Activated naive CD4-positive, alpha-beta T cell treated with anti-CD3 and anti-CD28 coated beads, Interleukin-2, amount 10 ng/mL, durations not matched to agents 7 days and 5 days (primary cell): ENCODE data around the gene CCDC40.

Experiments used
- CTCF ChIA-PET: fragments of 350-600 bp; sonication (Branson Sonifier 250); formaldehyde crosslinking; loops from one replicate; lab custom pipeline; 2021; ENCODE audit warnings: antibody characterized with exemption; lab: Charles Lee
- DNase-seq: peaks from one replicate; pipeline ENCODE4 v3.0.0-alpha.2; 2020
- H3K27ac Mint-ChIP-seq: one replicate; pipeline ENCODE4 v1.8.0; 2021; ENCODE audit warnings: mild to moderate bottlenecking, moderate library complexity, mixed read lengths
- H3K27me3 Mint-ChIP-seq: one replicate; pipeline ENCODE4 v1.8.0; 2021; ENCODE audit warnings: mild to moderate bottlenecking, mixed read lengths
- H3K36me3 Mint-ChIP-seq: one replicate; pipeline ENCODE4 v1.8.0; 2021; ENCODE audit warnings: mixed read lengths
- H3K4me1 Mint-ChIP-seq: one replicate; pipeline ENCODE4 v1.8.0; 2021; ENCODE audit warnings: mixed read lengths
- H3K4me3 Mint-ChIP-seq: one replicate; pipeline ENCODE4 v1.8.0; 2021; ENCODE audit warnings: mild to moderate bottlenecking, moderate library complexity, mixed read lengths
- H3K9me3 Mint-ChIP-seq: one replicate; pipeline ENCODE4 v1.8.0; 2021; ENCODE audit warnings: mixed read lengths

CCDC40 gene

GRCh38 chr17:80116921-80117380, 80.5 kb downstream of the CCDC40 start:
- Mint-ChIP-seq H3K27me3 (peaks cover 10% of the 10 kb centered on the region), H3K27ac (no peak overlapping the region), H3K36me3 (no peaks in the 10 kb centered on the region), H3K4me3 (no peak overlapping the region), H3K9me3 (no peaks in the 10 kb centered on the region), H3K4me1 (peaks cover 2% of the 10 kb centered on the region)
- DNase-seq, result no peak
- CTCF ChIA-PET, result no interaction called here

- Mint-ChIP-seq H3K36me3 (no peaks in the 10 kb centered on the region), H3K27ac (no peak overlapping the region), H3K4me3 (no peak overlapping the region), H3K9me3 (no peaks in the 10 kb centered on the region), H3K4me1 (peaks cover 2% of the 10 kb centered on the region), H3K27me3 (peaks cover 12% of the 10 kb centered on the region)
- CTCF ChIA-PET, result no interaction called here
- no peak for DNase-seq
These were observed 81.3 kb downstream of the CCDC40 start for GRCh38 chr17:80117491-80118401.

GRCh38 chr17:80118601-80119270, 82.3 kb downstream of the CCDC40 start:
- CTCF ChIA-PET, result no interaction called here
- H3K4me3 Mint-ChIP-seq, result no peak overlapping the region
- peaks cover 2% of the 10 kb centered on the region for H3K4me1 Mint-ChIP-seq
- H3K36me3 Mint-ChIP-seq, result no peaks in the 10 kb centered on the region
- H3K9me3 Mint-ChIP-seq, result no peaks in the 10 kb centered on the region
- H3K27me3 Mint-ChIP-seq, result peaks cover 12% of the 10 kb centered on the region
- H3K27ac Mint-ChIP-seq, result no peak overlapping the region
- no peak for DNase-seq

- H3K4me1 Mint-ChIP-seq, result peaks cover 2% of the 10 kb centered on the region
- no peak for DNase-seq
- H3K9me3 Mint-ChIP-seq, result no peaks in the 10 kb centered on the region
- CTCF ChIA-PET, result no interaction called here
- no peak overlapping the region for H3K27ac Mint-ChIP-seq
- H3K27me3 Mint-ChIP-seq, result peaks cover 16% of the 10 kb centered on the region
- no peaks in the 10 kb centered on the region for H3K36me3 Mint-ChIP-seq
- no peak overlapping the region for H3K4me3 Mint-ChIP-seq
These were observed 82.9 kb downstream of the CCDC40 start for GRCh38 chr17:80119271-80119791.

- CTCF ChIA-PET, result no interaction called here
- peaks cover 2% of the 10 kb centered on the region for H3K4me1 Mint-ChIP-seq
- no peak overlapping the region for H3K27ac Mint-ChIP-seq
- no peak for DNase-seq
- no peaks in the 10 kb centered on the region for H3K36me3 Mint-ChIP-seq
- no peak overlapping the region for H3K4me3 Mint-ChIP-seq
- peaks cover 21% of the 10 kb centered on the region for H3K27me3 Mint-ChIP-seq
- H3K9me3 Mint-ChIP-seq, result no peaks in the 10 kb centered on the region
These were observed 83.4 kb downstream of the CCDC40 start for GRCh38 chr17:80119839-80120238.

GRCh38 chr17:80122026-80122575, 85.7 kb downstream of the CCDC40 start:
- no peak for DNase-seq
- Mint-ChIP-seq H3K4me3 (no peak overlapping the region), H3K4me1 (no peaks in the 10 kb centered on the region), H3K27ac (no peak overlapping the region), H3K36me3 (no peaks in the 10 kb centered on the region), H3K9me3 (no peaks in the 10 kb centered on the region), H3K27me3 (peaks cover 24% of the 10 kb centered on the region)
- CTCF ChIA-PET, result no interaction called here

GRCh38 chr17:80122926-80123505, 86.6 kb downstream of the CCDC40 start:
- Mint-ChIP-seq H3K9me3 (no peaks in the 10 kb centered on the region), H3K4me3 (no peak overlapping the region), H3K4me1 (no peaks in the 10 kb centered on the region), H3K36me3 (no peaks in the 10 kb centered on the region), H3K27me3 (peaks cover 21% of the 10 kb centered on the region), H3K27ac (no peak overlapping the region)
- CTCF ChIA-PET, result no interaction called here
- DNase-seq, result no peak

GRCh38 chr17:80123791-80124190, 87.3 kb downstream of the CCDC40 start:
- H3K36me3 Mint-ChIP-seq, result no peaks in the 10 kb centered on the region
- H3K27me3 Mint-ChIP-seq, result peaks cover 21% of the 10 kb centered on the region
- H3K4me3 Mint-ChIP-seq, result no peak overlapping the region
- no peak for DNase-seq
- CTCF ChIA-PET, result interaction anchor here (1.4 kb wide), 1 partner anchor 22 kb away, joined by 3 read pairs; the partner anchor contains the start of gene GAA
- H3K4me1 Mint-ChIP-seq, result no peaks in the 10 kb centered on the region
- no peaks in the 10 kb centered on the region for H3K9me3 Mint-ChIP-seq
- no peak overlapping the region for H3K27ac Mint-ChIP-seq

GRCh38 chr17:80124351-80124981, 88.0 kb downstream of the CCDC40 start:
- no peak overlapping the region for H3K4me3 Mint-ChIP-seq
- H3K36me3 Mint-ChIP-seq, result no peaks in the 10 kb centered on the region
- CTCF ChIA-PET, result interaction anchor here (0.6 to 1.4 kb wide), 3 partner anchors 9 to 41 kb away, joined by 3 to 6 read pairs (median 3); partner anchors contain the start of gene GAA
- H3K9me3 Mint-ChIP-seq, result no peaks in the 10 kb centered on the region
- H3K27me3 Mint-ChIP-seq, result peaks cover 22% of the 10 kb centered on the region
- no peak for DNase-seq
- no peak overlapping the region for H3K27ac Mint-ChIP-seq
- no peaks in the 10 kb centered on the region for H3K4me1 Mint-ChIP-seq

GRCh38 chr17:80125656-80126448, 89.4 kb downstream of the CCDC40 start:
- no peaks in the 10 kb centered on the region for H3K4me1 Mint-ChIP-seq
- H3K27ac Mint-ChIP-seq, result no peak overlapping the region
- CTCF ChIA-PET, result no interaction called here
- peaks cover 25% of the 10 kb centered on the region for H3K27me3 Mint-ChIP-seq
- H3K4me3 Mint-ChIP-seq, result no peak overlapping the region
- H3K9me3 Mint-ChIP-seq, result no peaks in the 10 kb centered on the region
- no peak for DNase-seq
- no peaks in the 10 kb centered on the region for H3K36me3 Mint-ChIP-seq

- H3K9me3 Mint-ChIP-seq, result no peaks in the 10 kb centered on the region
- no peak overlapping the region for H3K4me3 Mint-ChIP-seq
- H3K27ac Mint-ChIP-seq, result no peak overlapping the region
- H3K4me1 Mint-ChIP-seq, result no peaks in the 10 kb centered on the region
- no peaks in the 10 kb centered on the region for H3K36me3 Mint-ChIP-seq
- peaks cover 25% of the 10 kb centered on the region for H3K27me3 Mint-ChIP-seq
- no peak for DNase-seq
- CTCF ChIA-PET, result no interaction called here
These were observed 89.9 kb downstream of the CCDC40 start for GRCh38 chr17:80126449-80126715.

GRCh38 chr17:80129006-80129565, 92.6 kb downstream of the CCDC40 start:
- CTCF ChIA-PET, result no interaction called here
- H3K27ac Mint-ChIP-seq, result no peak overlapping the region
- H3K4me1 Mint-ChIP-seq, result no peaks in the 10 kb centered on the region
- no peak overlapping the region for H3K4me3 Mint-ChIP-seq
- peaks cover 14% of the 10 kb centered on the region for H3K36me3 Mint-ChIP-seq
- no peak for DNase-seq
- no peaks in the 10 kb centered on the region for H3K9me3 Mint-ChIP-seq
- H3K27me3 Mint-ChIP-seq, result peaks cover 19% of the 10 kb centered on the region

- CTCF ChIA-PET, result no interaction called here
- no peak for DNase-seq
These were observed 94.5 kb downstream of the CCDC40 start for GRCh38 chr17:80130992-80131391.

More at GRCh38 chr17:80130992-80131391, 94.5 kb downstream of the CCDC40 start:
- Mint-ChIP-seq H3K27ac (no peak overlapping the region), H3K4me1 (no peaks in the 10 kb centered on the region), H3K4me3 (no peak overlapping the region), H3K9me3 (no peaks in the 10 kb centered on the region), H3K36me3 (peaks cover 30% of the 10 kb centered on the region), H3K27me3 (peaks cover 12% of the 10 kb centered on the region)
